HG03460 (cell line): Measurements from ENCODE around the gene GLG1.
"Not testable (repeated sequence)": the region's sequence is repeated elsewhere in the genome, so short reads cannot be mapped to it uniquely, and the experiment has no call there.

ENCODE experiments used
- ATAC-seq: cut with Tn5 transposase; IDR thresholded peaks from one replicate; pipeline ENCODE4 v1.9.1; 2021; ENCODE audit not compliant: unreplicated experiment

The GLG1 gene

GRCh38 chr16:74575807-74576643 lies 30.9 kb downstream of the GLG1 start:
- no peak for ATAC-seq

GRCh38 chr16:74575175-74575806 lies 31.6 kb downstream of the GLG1 start:
- no peak for ATAC-seq

DNA sequence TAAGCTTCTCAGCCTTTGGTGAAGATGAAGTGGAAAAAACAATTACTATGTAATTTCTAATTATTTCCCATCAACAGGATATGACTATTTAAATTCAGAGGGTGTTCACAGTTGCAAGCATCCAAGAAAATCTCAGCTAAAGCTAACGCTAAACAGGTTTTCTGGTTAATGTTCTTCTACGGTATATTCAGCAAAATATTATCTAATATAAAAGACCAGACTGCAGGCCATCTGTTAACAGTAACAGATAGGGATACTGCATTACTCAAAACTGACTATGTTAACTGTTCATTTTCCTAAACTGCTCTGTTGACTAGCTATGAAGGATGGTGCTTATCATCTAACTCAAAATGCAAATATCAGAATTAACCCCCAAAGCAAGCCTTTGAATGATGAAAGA lies 32.8 kb downstream of the GLG1 start:
- ATAC-seq: no peak

DNA sequence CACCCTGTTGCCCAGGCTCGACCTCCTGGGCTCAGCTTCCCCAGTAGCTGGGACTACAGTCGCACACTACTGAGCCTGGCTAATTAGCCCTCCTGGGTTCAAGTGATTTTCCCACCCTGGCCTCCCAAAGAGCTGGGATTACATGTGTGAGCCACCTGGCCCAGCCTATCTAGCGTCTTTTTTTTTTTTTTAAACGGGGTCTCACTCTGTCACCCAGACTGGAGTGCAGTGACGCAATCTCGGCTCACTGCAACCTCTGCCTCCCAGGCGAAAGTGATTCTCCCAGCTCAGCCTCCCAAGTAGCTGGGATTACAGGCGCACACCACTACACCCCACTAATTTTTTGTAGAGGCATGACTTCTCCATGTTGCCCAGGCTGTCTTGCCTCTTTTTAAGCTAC lies 33.3 kb downstream of the GLG1 start:
- ATAC-seq: no peak

DNA sequence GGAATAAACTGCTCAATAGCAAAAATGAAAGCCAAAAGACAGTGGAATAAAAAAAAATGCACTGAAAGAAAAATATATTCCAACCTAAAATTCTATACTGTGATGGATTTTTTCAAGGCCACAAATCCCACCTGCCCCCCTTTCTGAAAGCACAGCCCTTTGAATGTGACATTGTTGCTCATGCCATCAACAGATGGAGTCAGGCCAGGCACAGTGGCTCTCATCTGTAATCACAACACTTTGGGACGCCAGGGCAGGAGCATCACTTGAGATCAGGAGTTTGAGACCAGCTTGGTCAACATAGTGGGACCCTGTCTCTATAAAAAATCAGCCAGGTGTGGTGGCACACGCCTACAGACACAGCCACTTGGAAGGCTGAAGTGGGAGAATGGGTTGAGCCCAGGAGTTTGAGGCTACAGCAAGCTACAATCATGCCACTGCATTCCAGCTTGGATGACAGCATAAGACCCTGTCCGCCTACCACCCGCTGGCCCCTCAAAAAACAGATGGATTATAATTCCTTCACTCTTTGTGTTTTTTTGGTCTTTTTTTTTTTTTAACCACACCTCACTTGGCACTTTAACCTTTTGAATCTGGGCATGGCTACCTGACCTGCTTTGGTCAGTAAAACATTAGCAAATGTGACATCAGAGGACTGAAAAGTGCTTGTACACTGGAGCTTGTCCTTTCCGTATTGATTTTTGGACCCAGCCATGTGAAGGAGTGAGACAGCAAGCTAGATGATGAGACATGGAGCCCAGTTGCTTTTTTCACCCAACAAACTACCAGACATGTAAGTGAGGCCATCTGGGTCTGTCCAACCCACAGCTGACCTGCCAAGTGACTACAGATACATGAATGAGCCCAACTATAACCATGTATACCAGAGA lies 36.3 kb downstream of the GLG1 start:
- no peak for ATAC-seq

- no peak for ATAC-seq
Observed at GRCh38 chr16:74568961-74569631, 37.8 kb downstream of the GLG1 start.

- ATAC-seq: no peak
Observed at GRCh38 chr16:74567901-74568300, 39.0 kb downstream of the GLG1 start.

DNA sequence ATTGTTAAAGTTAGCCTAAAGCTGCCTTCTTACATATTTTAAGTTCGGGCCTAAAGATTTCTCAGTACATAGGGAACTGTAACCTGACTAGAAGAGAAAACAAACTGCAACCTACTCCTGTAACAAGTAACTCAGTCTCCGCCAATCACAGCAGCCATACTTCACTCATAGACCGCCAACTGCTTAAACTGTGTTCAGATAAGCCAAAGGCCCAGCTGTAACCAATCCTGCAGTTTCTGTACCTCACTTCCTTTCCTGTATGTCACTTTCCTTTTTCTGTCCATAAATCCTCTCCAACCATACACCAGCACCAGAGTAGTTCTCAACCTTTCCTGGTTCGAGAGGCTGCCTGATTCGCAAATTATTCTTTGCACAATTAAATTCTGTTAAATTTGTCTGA lies 41.5 kb downstream of the GLG1 start:
- no peak for ATAC-seq

DNA sequence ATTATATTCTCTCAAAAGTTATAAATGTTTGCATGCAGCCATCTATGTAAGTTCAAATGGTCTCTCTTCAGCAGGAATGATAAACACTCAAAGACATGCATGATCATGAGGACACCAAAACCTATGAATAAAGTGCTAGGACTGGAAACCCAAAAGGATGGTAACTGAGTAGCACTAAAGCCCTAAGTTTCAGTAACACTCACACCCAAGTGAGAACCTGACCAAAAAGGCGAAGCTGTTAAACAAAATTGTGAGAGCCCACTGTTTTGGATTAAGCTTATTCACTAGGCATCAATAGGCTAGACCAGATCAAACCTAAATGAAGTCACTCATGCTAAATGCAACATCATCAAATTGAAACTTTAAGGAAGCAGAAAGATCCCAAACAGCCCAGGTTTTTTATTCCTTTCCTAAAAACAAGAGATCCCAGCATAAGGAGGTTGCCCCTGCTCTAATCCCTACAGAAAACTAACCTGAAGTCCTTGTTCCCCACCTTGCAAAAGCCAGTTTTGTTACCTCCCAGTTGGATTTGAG lies 42.4 kb downstream of the GLG1 start:
- ATAC-seq: no peak

DNA sequence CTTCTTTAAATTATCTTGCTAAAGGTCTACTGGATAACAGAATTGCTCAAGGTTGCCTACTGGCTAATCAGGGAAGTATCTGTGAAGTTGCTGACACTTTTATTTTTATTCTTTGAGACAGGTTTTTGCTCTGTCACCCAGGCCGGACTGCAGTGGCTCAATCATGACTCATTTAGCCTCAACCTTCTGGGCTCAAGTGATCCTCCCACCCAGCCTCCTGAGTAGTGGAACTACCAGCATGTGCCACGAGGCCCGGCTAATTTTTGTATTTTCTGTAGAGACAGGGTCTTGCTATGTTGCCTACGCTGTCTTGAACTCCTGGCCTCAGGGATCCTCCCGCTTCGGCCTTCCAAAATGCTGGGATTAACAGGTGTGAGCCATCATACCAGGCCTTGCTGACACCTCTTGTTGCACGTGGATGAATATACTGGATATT lies 43.1 kb downstream of the GLG1 start:
- ATAC-seq: no peak

- no peak for ATAC-seq
Observed at GRCh38 chr16:74562117-74562516, 44.8 kb downstream of the GLG1 start.

GRCh38 chr16:74561626-74562025 lies 45.3 kb downstream of the GLG1 start:
- ATAC-seq: no peak

- ATAC-seq: no peak
Observed at GRCh38 chr16:74560912-74561311, 46.0 kb downstream of the GLG1 start.

DNA sequence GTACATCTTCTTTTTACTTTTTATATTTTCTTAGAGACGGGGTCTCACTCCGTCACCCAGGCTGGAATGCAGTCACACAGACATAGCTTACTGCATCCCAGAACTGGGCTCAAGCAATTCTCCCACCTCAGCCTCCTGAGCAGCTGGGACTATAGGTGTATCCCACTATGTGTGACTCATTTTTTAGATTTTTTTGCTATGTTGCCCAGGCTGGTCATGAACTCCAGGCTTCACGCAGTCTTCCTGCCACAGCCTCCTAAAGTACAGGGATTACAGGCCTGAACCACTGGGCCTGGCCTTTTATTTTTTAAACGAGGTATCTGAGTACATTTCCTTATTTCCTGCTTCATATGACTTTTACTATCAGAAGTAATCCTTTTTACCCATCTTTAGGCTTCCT lies 48.0 kb downstream of the GLG1 start:
- ATAC-seq: no peak

DNA sequence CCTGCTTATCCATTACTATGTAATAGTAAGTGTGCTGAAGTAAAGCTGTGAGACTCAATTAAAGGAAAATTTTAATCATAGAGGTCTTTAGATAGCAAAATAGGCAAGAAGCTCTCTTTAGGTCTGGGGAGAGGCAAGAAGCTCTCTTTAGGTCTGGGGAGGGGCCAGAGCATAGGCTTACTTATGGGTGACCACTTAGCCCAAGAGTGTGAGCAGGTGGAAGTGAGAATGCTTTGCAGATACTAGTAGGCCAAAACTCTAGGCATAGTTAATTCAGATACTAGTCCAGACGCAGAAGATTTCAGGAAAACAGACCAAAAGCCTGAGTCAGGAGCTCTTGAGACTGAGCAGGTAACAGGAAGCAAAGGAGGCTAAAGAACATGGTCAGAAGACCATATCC lies 49.6 kb downstream of the GLG1 start:
- ATAC-seq: no peak

DNA sequence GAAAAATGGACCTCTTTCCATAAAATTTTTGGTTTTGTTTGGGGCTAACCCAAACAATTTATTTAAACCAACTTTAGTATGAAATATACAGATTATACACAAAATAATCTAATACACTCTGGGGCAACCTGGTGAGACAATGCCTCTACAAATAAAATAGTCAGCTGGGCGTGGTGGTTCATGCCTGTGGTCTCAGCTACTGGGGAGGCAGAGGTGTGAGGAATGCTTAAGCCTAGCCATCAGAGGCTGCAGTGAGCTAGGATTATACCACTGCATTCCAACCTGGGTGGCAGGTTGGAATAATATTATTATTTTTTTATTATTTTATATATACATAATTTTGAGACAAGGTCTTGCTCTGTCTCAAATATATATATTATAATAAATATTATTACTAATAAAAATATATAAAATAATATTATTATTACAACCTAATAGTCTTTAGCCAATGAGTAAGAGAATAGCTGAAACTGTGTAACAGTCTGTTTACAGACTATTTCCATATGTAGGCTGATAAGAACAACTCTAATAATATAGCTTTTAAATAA lies 50.5 kb downstream of the GLG1 start:
- no peak for ATAC-seq

GRCh38 chr16:74552357-74552756 lies 54.6 kb downstream of the GLG1 start:
- ATAC-seq: not testable (repeated sequence)

GRCh38 chr16:74550227-74551019 lies 56.5 kb downstream of the GLG1 start:
- ATAC-seq: not testable (repeated sequence)

- not testable (repeated sequence) for ATAC-seq
Observed at GRCh38 chr16:74546112-74546511, 60.8 kb downstream of the GLG1 start.
